Left renal pelvis (tissue), 4 donors: ENCODE data around the gene CSF1. TPM values are rescaled to one million over a fixed set of nuclear protein-coding genes. Genes with fewer than 3 reads are reported as not detected.

ENCODE experiments used
- DNase-seq, 4 donors: peaks; one replicate each; pipeline ENCODE4 v3.0.0-alpha.2; 2013; ENCODE audit warnings: low read depth in 4 of 4, low spot score in 3 of 4
- polyA plus RNA-seq, 4 donors: library from polyadenylated mRNA; unstranded; fragments of 120-200 nt; gene quantifications; one replicate each; pipeline ENCODE4 v1.2.1, GENCODE V29; 2013; ENCODE audit not compliant: insufficient read length in 4 of 4

CSF1 gene
- polyA plus RNA-seq, 4 donors = 7.5 to 28.9 (median 8.8) TPM

DNA sequence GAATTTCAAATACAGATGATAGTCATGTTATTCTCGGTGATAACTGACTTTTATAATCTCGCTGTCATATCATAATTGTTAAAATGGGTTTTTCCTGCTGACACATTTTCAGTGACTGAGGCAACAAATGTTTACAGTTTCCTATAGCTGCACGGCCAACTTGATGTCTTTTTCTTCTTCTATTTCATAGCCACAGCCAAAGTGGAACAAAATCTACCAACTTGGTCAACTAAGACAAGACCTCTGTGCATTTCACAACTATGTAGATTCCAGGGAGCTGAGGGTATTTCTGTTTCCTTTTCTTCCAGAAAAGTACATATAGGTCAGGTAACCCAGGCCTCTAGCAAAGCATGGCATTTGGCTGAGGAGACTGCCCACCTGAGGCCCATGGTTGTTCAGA lies 63.5 kb downstream of the CSF1 start:
- no peak for DNase-seq

DNA sequence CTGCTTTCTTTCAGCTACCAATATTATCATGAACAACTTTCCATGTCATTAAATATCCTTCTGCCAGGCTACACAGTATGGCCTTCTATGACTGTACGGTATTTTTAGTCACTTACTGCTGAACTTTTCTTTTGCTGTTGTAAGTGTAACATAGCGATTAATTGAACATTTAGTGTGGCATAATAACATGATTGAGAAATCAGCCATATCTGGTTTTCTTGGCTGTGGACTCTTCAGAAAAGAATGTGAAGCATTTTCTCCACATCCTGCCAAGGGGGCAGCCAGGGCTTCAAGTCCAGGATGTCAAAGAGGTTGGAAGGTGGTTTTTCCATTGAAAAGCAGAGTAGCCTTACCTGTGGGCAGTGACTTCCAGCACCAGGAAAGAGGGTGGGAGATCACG lies 65.1 kb downstream of the CSF1 start:
- DNase-seq = no peak

DNA sequence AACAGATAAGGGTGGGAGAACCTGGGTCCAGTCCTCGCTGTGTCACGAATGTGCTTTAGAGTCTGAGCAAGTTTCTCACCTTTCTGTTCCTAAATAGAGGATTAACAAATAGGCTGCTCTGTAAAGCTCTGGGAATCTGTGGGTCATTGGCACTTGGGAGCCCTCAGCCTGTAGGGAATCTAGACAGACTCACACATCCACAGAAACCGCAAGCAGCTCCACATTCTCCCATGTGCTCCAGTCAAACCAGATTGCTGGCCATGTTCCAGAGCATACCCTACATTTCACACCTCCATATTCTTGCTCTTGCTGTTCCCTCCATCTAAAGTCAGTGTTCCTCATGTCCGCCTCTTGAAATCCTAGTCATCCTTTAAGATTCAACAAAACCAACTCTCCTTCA lies 66.1 kb downstream of the CSF1 start:
- no peak for DNase-seq

DNA sequence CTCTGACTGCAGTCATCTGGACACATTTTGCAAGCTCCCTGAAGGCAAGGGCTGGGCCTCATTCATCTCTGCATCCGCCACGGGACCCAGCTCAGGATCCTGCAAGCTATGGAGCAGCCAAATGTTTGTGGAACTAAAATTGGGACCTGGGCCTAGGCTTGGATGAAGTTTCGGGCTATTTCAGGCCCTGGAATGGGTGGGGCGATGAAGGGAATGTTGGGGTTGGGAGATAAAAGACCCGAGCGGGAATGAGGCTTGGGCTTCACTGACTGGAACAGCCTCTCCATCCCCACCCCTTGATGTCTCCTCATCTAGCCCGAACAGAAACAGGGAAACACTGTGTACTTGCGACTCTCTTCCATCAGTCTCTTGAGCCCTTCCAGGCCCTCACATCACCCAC lies 66.6 kb downstream of the CSF1 start:
- DNase-seq = no peak

DNA sequence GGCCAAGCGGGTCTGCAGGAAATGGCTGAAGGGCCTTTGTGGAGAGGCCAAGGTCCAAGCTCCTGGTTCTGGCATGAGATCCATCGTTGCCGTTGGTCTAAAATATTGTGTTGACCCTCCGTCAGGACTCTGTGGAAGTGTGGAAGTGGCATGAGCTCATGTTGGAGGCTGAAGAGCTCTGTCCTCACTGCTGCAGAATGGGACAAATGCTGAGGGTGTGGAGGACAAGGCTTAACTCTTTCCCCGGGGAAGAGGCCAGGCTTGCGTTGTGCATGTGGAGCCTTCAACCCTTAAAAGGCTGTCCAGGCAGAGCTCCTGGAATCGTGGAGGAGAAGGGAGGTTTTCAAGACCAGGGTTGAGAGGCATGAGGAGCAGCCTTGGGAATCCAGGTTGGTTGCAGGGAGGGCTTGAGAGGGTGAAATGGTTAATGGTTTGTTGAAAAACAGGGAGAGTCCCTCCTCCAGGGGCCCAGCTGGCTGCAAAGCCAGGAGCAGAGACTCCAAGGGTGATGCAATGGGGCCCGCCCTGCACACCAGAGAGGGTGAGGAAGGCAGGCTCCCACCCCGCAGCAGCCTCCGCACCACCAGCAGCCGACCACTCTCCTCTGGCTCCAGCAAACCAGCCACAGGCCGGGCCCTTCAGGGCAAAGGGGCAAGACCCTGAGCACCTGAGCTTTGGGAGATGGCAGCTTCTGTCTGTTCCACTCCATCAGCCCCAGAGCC lies 67.2 kb downstream of the CSF1 start:
- no peak for DNase-seq

DNA sequence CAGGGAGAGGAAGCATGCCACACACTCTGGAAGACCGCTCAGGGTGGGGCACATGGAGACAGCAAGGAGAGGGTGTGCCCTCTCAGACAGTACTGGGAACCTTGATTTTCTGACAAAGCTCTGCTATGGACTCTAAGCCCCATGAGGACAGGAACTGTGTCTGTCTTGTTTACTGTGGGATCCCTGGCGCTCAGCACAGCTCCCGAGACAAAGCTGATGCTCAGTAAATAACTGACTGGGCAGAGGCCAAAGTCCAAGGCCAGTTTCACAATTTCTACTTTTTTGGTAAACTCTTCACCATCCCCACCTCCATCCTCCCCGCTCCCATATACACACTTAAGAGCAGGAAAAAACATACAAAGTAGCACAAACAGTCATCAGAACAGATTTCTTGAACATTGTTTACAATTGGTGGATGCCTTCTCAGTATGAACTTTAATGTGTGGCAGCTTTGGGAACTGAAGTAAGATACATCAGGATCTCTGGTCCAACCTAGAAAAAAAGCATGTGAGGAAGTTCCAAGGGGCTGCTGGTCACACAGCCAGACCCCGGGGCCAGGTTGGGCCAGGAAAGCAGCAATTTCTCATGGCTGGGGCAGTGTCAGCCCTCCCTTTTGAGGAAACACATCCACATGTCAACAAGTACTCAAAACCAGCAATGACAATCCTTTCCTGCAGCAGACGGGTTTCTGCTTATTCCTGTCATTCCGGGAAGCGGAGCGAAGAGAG lies 68.3 kb downstream of the CSF1 start:
- no peak for DNase-seq

DNA sequence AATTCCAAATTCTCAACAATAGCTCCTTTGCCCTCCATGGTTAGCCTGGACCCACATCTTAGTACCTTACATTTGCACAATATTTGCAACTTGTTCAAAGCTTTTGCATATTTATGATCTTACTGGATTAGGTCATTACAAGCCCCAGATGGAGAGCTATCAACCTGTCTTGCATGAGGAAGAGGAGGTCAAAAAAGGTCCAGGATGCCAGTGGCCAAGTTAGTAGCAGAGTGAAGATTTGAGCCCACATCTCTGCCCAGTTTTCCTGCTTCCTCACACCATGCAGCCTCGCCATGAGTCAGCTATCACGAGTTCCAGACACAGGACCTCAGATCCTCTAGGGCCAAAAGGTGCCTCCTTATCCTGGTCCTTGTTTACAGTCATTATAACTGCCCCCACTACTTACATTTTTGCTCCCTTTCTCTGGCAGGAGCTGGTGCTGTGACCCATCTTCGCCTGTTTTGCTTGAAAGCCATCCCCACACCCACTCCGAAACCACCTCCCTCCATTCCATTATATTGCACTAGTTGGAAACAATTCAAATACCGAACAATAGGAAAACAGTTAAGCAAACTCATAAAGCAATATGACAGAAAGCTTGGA lies 68.9 kb downstream of the CSF1 start:
- DNase-seq = no peak

Other genes with a start within 250 kb of the CSF1 start
- 100 to 1,000 TPM; 172 to 269 (median 243) TPM for gene GSTM2, start 242.8 kb upstream of the CSF1 start, polyA plus RNA-seq
- gene GSTM1, start 223.0 kb upstream of the CSF1 start, polyA plus RNA-seq = 100 to 1,000 TPM in 1 of 4 donors, 1 to 10 TPM in 3; 1.6 to 112 (median 3.3) TPM
- gene GSTM5, start 198.6 kb upstream of the CSF1 start, polyA plus RNA-seq = 10 to 100 TPM; 36.1 to 67.9 (median 53.6) TPM
- gene GSTM3, start 169.8 kb upstream of the CSF1 start, polyA plus RNA-seq = 100 to 1,000 TPM; 105 to 269 (median 250) TPM
- gene EPS8L3, start 146.9 kb upstream of the CSF1 start, polyA plus RNA-seq = under 1 TPM in 3 of 4 donors, not detected in 1; 0.46 to 0.83 (median 0.69) TPM
- 100 to 1,000 TPM in 3 of 4 donors, 10 to 100 TPM in 1; 83.2 to 121 (median 111) TPM for gene AHCYL1, start 73.9 kb downstream of the CSF1 start, polyA plus RNA-seq
- 10 to 100 TPM; 41.3 to 60.3 (median 47.8) TPM for gene STRIP1, start 123.8 kb downstream of the CSF1 start, polyA plus RNA-seq
- not detected for gene ALX3, start 159.8 kb downstream of the CSF1 start, polyA plus RNA-seq
- gene UBL4B, start 201.6 kb downstream of the CSF1 start, polyA plus RNA-seq = not detected
- gene SLC6A17, start 239.6 kb downstream of the CSF1 start, polyA plus RNA-seq = under 1 TPM; 0.08 to 0.92 (median 0.77) TPM